K562 (cell line): ENCODE data around the gene C4orf50. TPM values are rescaled to one million over a fixed set of nuclear protein-coding genes. Genes with fewer than 3 reads are reported as not detected.

Experiments
- CBX2 ChIP-seq: fragments of 200-600 bp; sonication (generic); IDR thresholded peaks from one replicate; pipeline ENCODE4 v1.6.1; 2012; ENCODE audit warnings: mild to moderate bottlenecking, low read length, inconsistent platforms; ENCODE audit not compliant: insufficient read depth, poor library complexity, severe bottlenecking
- CBX8 ChIP-seq: fragments of 200-600 bp; sonication (generic); IDR thresholded peaks from 2 replicates; pipeline ENCODE4 v1.6.1; 2012; ENCODE audit warnings: borderline replicate concordance, mixed run types, low read depth, mild to moderate bottlenecking, moderate library complexity, mixed read lengths, low read length, control low read depth, inconsistent platforms; ENCODE audit not compliant: poor library complexity, severe bottlenecking; ENCODE audit errors: extremely low read depth
- CREB1 ChIP-seq, 2 experiments: sonication (generic) in 1 of 2; formaldehyde crosslinking in 1 of 2; IDR thresholded peaks; 2 replicates each; pipeline versions ENCODE4 v1.6.1 to v1.8.0; 2012 to 2022; ENCODE audit warnings: inconsistent platforms in 1 of 2, mild to moderate bottlenecking in 1 of 2, missing genetic modification reagents in 1 of 2, moderate library complexity in 1 of 2
- EHMT2 ChIP-seq: fragments of 450-650 bp; IDR thresholded peaks from 2 replicates; pipeline ENCODE4 v1.6.1; 2018; ENCODE audit warnings: antibody characterized with exemption
- HNRNPL ChIP-seq: fragments of 200-400 bp; formaldehyde crosslinking; IDR thresholded peaks from 2 replicates; pipeline ENCODE4 v1.6.1; 2017; ENCODE audit warnings: low read depth, mild to moderate bottlenecking, low read length
- NFXL1 ChIP-seq: fragments of 450-650 bp; formaldehyde crosslinking; IDR thresholded peaks from 2 replicates; pipeline ENCODE4 v1.4.0; 2021; ENCODE audit warnings: mild to moderate bottlenecking
- RBM25 ChIP-seq: fragments of 200-400 bp; formaldehyde crosslinking; IDR thresholded peaks from 2 replicates; pipeline ENCODE4 v1.6.1; 2018; ENCODE audit warnings: low read length, low read depth, moderate library complexity; ENCODE audit not compliant: severe bottlenecking
- TBP ChIP-seq: optimal IDR thresholded peaks from 2 replicates; pipeline ENCODE3; 2011; ENCODE audit warnings: low read depth, low read length, improper control_type of control experiment
- ZNF239 ChIP-seq: fragments of 250-450 bp; sonication (Bioruptor Pico); IDR thresholded peaks from 2 replicates; pipeline ENCODE4 v1.4.0; 2020; ENCODE audit warnings: mild to moderate bottlenecking
- ZNF41 ChIP-seq: fragments of 250-450 bp; sonication (Bioruptor Pico); conservative IDR thresholded peaks from 2 replicates; pipeline ENCODE4 v1.4.0; 2020; ENCODE audit warnings: mild to moderate bottlenecking
- ZNF431 ChIP-seq: sonication (generic); formaldehyde crosslinking; IDR thresholded peaks from 2 replicates; pipeline ENCODE4 v1.8.0; 2022; ENCODE audit warnings: mild to moderate bottlenecking, missing genetic modification reagents
- ZNF436 ChIP-seq: fragments of 250-450, 450-650 bp; sonication (Bioruptor Pico); formaldehyde crosslinking; IDR thresholded peaks from 2 replicates; pipeline ENCODE4 v1.7.0; 2020; ENCODE audit warnings: mild to moderate bottlenecking
- ZNF561 ChIP-seq: fragments of 450-650 bp; formaldehyde crosslinking; conservative IDR thresholded peaks from 2 replicates; pipeline ENCODE4 v1.4.0; 2020; ENCODE audit warnings: mild to moderate bottlenecking, moderate library complexity
- ZNF655 ChIP-seq: fragments of 250-450 bp; sonication (Bioruptor Pico); IDR thresholded peaks from 2 replicates; pipeline ENCODE4 v1.5.0; 2021
- polyA plus RNA-seq, 8 experiments: library from polyadenylated mRNA; depleted of rRNA in 4 of 8; stranded (reverse) in 5 of 8; unstranded in 3 of 8; fragments of >200 nt; fragmentation: Nextera tagmentation in 2 of 8; fragmentation: Illumina TruSeq in 1 of 8; extraction: Ambion mirVana in 2 of 8; extraction: Trizol in 1 of 8; gene quantifications; 2 replicates each; pipeline versions ENCODE4 v1.2.1 to v1.2.3, GENCODE V29; 2011 to 2014; ENCODE audit warnings: inconsistent platforms in 1 of 8, missing spikeins in 1 of 8
- total RNA-seq, 7 experiments: library from RNA; depleted of rRNA in 6 of 7; stranded (reverse); fragments of >200 nt in 6 of 7; fragmentation: Illumina TruSeq in 2 of 7; extraction: Trizol in 2 of 7; gene quantifications; 2 replicates each; pipeline versions ENCODE4 v1.2.1 to v1.2.3, GENCODE V29; 2011 to 2021; ENCODE audit warnings: low replicate concordance in 1 of 7

C4orf50 gene
- total and polyA plus RNA-seq, 9 of the 15 experiments (the other 6 are each of a cell fraction or from before 2014, with no cell fraction given), result not detected

GRCh38 chr4:5956285-5957021 is 61.8 kb downstream of the C4orf50 start (continued):
- TF ChIP-seq ZNF561 (CRISPR knock-in tag) (no peak), HNRNPL (no peak), TBP (no peak), CBX2 (no peak), CREB1 (IDR thresholded peaks at IDR 0.05) (no peak), CREB1 (CRISPR knock-in tag; IDR thresholded peaks at IDR 0.05) (no peak), RBM25 (peak; percentile 59), CBX8 (no peak), NFXL1 (CRISPR knock-in tag) (no peak), ZNF436 (peak; percentile 71; the same call in 1 of the 2 replicates), ZNF431 (CRISPR knock-in tag) (no peak), ZNF655 (no peak), ZNF239 (CRISPR knock-in tag) (no peak), ZNF41 (no peak), EHMT2 (no peak)
- TF ChIP-seq, all 486 proteins: peak for 9
